ENCODE results near the gene TOGARAM2.

The TOGARAM2 gene

GRCh38 chr2:29021886-29022285 lies 40.8 kb downstream of the TOGARAM2 start:
- DNase-seq (ENCODE audit: low spot score): no peak

GRCh38 chr2:29022679-29023078 lies 41.6 kb downstream of the TOGARAM2 start:
- peak; percentile 47 for DNase-seq (ENCODE audit: low spot score)

- no peak for DNase-seq (ENCODE audit: low spot score)
These were observed 42.1 kb downstream of the TOGARAM2 start for GRCh38 chr2:29023188-29023587.

GRCh38 chr2:29024882-29025430 lies 43.9 kb downstream of the TOGARAM2 start:
- DNase-seq (ENCODE audit: low spot score): no peak

- no peak for DNase-seq (ENCODE audit: low spot score)
These were observed 44.6 kb downstream of the TOGARAM2 start for GRCh38 chr2:29025711-29026110.

- DNase-seq (ENCODE audit: low spot score): no peak
These were observed 49.9 kb downstream of the TOGARAM2 start for GRCh38 chr2:29031046-29031445.

- no peak for DNase-seq (ENCODE audit: low spot score)
These were observed 51.1 kb downstream of the TOGARAM2 start for GRCh38 chr2:29032189-29032588.

GRCh38 chr2:29033172-29033571 lies 52.1 kb downstream of the TOGARAM2 start:
- DNase-seq (ENCODE audit: low spot score): peak; percentile 83

GRCh38 chr2:29033656-29034055 lies 52.6 kb downstream of the TOGARAM2 start:
- DNase-seq (ENCODE audit: low spot score): peak; percentile 37

GRCh38 chr2:29035016-29035745 lies 54.1 kb downstream of the TOGARAM2 start:
- DNase-seq (ENCODE audit: low spot score): no peak

- DNase-seq (ENCODE audit: low spot score): no peak
These were observed 58.8 kb downstream of the TOGARAM2 start for GRCh38 chr2:29039718-29040480.

GRCh38 chr2:29040552-29040951 lies 59.5 kb downstream of the TOGARAM2 start:
- DNase-seq (ENCODE audit: low spot score): no peak

GRCh38 chr2:29041161-29041660 lies 60.1 kb downstream of the TOGARAM2 start:
- no peak for DNase-seq (ENCODE audit: low spot score)

GRCh38 chr2:29042561-29043075 lies 61.5 kb downstream of the TOGARAM2 start:
- no peak for DNase-seq (ENCODE audit: low spot score)

- no peak for DNase-seq (ENCODE audit: low spot score)
These were observed 63.4 kb downstream of the TOGARAM2 start for GRCh38 chr2:29044459-29044858.

GRCh38 chr2:29046321-29046720 lies 65.2 kb downstream of the TOGARAM2 start:
- no peak for DNase-seq (ENCODE audit: low spot score)

- DNase-seq (ENCODE audit: low spot score): no peak
These were observed 66.2 kb downstream of the TOGARAM2 start for GRCh38 chr2:29047083-29047845.

- no peak for DNase-seq (ENCODE audit: low spot score)
These were observed 69.5 kb downstream of the TOGARAM2 start for GRCh38 chr2:29050591-29050990.

- no peak for DNase-seq (ENCODE audit: low spot score)
These were observed 70.6 kb downstream of the TOGARAM2 start for GRCh38 chr2:29051730-29052129.

- DNase-seq (ENCODE audit: low spot score): no peak
These were observed 71.7 kb downstream of the TOGARAM2 start for GRCh38 chr2:29052807-29053206.

- DNase-seq (ENCODE audit: low spot score): peak; percentile 9
These were observed 72.1 kb downstream of the TOGARAM2 start for GRCh38 chr2:29053223-29053622.

Measured in LoVo (cell line).